ENCODE data around the gene EZH1. TPM values are rescaled to one million over a fixed set of nuclear protein-coding genes. Genes with fewer than 3 reads are reported as not detected.

EZH1 gene
- total RNA-seq = 100 to 1,000 TPM in 1 of 4 donors, 10 to 100 TPM in 3; 53.7 to 126 (median 91.8) TPM

DNA sequence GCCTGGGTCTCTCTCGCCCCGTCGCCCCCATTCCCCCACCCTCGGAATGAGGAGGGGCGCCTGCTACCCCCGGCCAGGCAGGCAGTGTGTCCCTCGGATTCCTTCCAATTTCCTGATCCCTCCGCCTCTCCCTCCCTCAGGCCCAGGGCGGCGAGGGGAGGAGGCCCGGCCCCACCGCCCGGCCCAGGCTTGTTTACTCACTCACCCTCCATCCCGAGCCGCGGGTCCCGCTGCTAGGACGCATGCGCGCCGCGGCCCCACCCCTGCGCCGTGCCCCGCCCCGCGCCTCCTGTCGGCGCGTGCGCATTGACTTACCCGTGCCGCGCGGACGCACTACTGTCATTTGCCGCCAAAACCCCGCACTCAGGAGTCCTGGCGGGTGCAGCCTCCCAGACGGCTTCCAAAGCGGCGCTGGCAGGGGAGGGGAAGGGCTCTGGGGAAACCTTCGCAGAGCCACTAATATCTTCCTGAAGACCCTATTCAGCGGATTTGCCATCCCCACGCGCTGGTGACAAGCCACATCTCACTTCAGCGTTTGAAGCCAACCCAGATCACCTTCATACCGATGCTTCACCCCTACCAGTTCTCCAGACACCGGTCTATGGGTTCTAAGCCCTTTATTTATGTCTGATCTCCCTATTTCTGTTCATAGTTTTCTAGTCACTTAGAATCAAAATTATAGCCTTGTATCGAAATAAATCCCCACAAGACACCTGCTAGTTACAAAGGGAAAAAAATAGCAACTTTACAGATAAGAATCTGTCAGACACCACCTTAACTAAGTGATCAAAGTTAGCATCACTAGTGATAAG is at the start of gene EZH1:
Gene EZH1, minus strand, starts transcription at position 235 of the 812 bp plus-strand sequence. CDS start 16,099 bp downstream, outside the sequence.
- no peak for TF ChIP-seq CTCF (IDR thresholded peaks at IDR 0.05; ENCODE audit: low read depth)

DNA sequence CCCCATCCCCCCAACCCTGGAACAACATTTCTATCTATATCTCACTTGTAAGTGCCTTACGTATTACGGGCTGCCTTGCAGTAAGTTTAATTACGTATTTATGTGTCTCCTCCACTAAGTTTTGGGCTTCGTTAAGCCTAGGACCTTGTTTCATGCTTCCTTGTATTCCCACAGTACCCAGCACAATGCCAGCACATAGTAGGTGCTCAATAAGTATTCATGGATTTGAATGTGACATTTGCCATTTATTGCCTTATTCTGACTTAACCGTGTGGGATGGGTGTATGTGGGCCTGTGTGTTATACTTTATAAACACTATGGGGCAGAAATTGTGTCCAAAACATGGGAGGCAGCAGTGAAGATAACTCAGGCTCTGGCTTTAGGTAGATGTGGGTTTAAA is 47.7 kb upstream of the EZH1 start:
- no peak for TF ChIP-seq CTCF (IDR thresholded peaks at IDR 0.05; ENCODE audit: low read depth)

- no peak for TF ChIP-seq CTCF (IDR thresholded peaks at IDR 0.05; ENCODE audit: low read depth)
These were observed 47.1 kb upstream of the EZH1 start for GRCh38 chr17:42791948-42792347.

GRCh38 chr17:42787266-42787665 is 42.4 kb upstream of the EZH1 start:
- TF ChIP-seq CTCF (IDR thresholded peaks at IDR 0.05; ENCODE audit: low read depth) = no peak

- no peak for TF ChIP-seq CTCF (IDR thresholded peaks at IDR 0.05; ENCODE audit: low read depth)
These were observed 40.2 kb upstream of the EZH1 start for GRCh38 chr17:42784811-42785592.

DNA sequence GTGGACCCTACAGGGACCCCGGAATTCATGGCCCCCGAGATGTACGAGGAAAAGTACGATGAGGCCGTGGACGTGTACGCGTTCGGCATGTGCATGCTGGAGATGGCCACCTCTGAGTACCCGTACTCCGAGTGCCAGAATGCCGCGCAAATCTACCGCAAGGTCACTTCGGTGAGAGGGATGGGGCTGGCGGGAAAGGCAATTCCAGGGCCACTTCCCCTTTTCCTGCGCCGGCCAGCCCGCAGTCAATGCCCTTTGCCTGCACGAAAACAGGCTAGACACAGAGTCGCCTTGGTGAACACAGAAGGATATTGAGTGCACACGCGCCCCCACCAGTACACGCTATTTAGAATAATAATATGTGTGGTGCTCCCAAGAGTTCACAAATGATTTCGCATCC is 39.6 kb upstream of the EZH1 start:
- TF ChIP-seq CTCF (IDR thresholded peaks at IDR 0.05; ENCODE audit: low read depth) = no peak

- no peak for TF ChIP-seq CTCF (IDR thresholded peaks at IDR 0.05; ENCODE audit: low read depth)
These were observed 38.9 kb upstream of the EZH1 start for GRCh38 chr17:42783791-42784138.

Measured in subcutaneous adipose tissue (tissue), 4 donors.